GM21390 (cell line): Measurements from ENCODE around the gene GRM4.

Source experiments
- ATAC-seq: cut with Tn5 transposase; IDR thresholded peaks from one replicate; pipeline ENCODE4 v1.9.1; 2021; ENCODE audit not compliant: unreplicated experiment

GRM4 gene

GRCh38 chr6:34110610-34111009 lies 35.3 kb downstream of the GRM4 start:
- ATAC-seq = no peak

GRCh38 chr6:34108176-34108575 lies 37.7 kb downstream of the GRM4 start:
- no peak for ATAC-seq

- no peak for ATAC-seq
Measured at GRCh38 chr6:34106900-34107299, 39.0 kb downstream of the GRM4 start.

GRCh38 chr6:34106421-34106820 lies 39.5 kb downstream of the GRM4 start:
- ATAC-seq = no peak

- ATAC-seq = no peak
Measured at GRCh38 chr6:34104628-34105027, 41.3 kb downstream of the GRM4 start.

DNA sequence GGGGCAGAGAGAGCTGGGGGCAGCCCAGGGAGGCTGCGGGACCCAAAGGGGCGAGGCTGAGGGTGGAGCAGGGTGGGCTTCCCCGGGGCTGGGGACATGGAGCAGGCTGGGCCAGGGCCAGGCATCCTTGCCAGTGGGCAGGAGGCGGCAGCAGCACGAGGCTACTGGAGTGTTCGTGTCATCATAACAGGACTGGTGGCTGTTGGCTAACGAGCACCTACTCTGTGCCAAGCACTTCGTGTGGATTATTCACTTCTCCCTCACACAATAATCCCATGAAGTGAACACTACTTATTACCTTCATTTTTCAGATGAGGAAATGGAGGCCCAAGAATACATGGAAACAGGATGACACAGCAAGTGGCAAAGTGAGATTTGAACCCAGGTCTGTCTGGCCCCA lies 41.7 kb downstream of the GRM4 start:
- no peak for ATAC-seq

DNA sequence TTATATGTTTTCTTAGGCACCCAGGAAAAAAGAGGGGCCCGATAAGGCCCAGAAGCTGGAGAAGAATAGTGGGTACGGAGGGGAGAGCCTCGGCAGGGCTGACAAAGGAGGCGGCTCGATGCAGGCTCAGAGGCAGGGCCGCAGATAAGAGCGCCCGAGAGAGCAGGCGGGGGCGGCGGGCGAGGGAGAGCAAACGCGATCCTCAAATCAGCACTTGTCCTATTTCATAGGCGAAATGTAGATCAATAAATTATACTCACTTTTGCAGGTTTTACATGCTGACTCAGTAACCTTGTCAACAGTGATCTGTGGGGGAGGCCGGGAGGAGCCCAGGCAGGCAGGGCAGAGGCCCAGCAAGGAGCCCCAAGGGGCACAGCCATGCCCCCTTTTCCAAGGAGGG lies 42.6 kb downstream of the GRM4 start:
- ATAC-seq = no peak

- ATAC-seq = no peak
Measured at GRCh38 chr6:34102696-34103095, 43.2 kb downstream of the GRM4 start.

GRCh38 chr6:34102099-34102656 lies 43.7 kb downstream of the GRM4 start:
- ATAC-seq = no peak

- no peak for ATAC-seq
Measured at GRCh38 chr6:34100788-34101187, 45.1 kb downstream of the GRM4 start.

DNA sequence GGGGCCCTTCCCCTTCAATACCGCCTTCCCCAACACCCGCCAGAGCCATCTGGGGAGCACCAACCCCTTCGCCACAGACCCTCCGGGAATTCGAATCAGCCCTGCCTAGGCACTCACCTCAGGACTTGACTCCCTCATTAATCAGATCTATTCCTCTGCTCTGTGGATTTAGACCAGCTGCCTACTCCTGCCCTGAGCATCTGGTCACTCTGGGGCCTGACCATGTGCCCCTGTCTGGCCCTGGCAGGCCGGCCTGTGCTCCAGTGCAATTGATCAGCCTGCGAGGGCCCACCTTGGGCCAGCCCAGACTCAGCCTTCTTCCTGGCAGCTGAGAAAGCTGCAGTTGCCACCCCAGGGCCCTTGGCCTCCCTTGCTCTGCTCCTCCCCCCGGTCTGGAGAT lies 46.0 kb downstream of the GRM4 start:
- no peak for ATAC-seq

DNA sequence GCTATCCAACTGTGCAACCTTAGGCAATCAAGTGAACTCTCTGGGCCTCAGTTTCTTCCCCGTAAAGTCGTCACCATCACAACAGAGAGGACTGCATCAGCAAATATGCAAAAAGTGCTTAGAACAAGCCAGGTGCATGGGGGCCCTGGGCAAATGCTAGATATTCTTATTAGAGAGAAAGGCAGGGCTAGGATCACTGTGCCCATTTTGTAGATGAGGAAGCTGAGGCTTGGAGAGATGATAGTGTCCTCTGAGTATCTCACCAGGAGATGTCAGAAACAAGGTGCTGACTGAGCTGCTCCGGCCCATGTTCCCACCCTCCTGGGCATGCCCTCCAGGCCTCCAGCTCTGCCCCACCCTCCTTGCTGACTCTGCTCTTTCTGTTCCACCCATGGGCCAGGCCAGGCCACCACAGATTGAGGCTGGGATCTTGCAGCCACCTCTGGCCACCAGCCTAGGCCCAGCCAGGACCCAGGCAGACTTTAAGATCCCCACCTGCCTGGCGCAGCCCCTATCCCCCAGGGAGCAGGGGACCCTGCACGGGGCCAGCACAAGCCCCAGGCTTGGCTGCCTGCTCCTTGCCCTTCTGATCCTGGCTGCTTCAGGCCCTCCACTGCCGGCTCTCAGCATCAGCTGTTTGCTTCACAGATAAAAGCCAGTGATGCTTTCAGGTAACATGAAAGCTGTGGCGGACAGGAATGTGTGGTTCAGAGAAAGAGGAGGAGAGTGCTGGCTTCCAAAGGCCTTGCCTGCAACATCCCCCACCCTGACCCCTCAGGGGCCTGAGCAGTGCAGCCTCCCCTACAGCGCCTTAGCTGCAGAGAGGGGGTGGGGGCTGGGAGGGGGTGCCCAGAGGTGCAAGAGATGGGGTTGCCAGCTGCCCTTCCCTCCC lies 47.6 kb downstream of the GRM4 start:
- no peak for ATAC-seq

DNA sequence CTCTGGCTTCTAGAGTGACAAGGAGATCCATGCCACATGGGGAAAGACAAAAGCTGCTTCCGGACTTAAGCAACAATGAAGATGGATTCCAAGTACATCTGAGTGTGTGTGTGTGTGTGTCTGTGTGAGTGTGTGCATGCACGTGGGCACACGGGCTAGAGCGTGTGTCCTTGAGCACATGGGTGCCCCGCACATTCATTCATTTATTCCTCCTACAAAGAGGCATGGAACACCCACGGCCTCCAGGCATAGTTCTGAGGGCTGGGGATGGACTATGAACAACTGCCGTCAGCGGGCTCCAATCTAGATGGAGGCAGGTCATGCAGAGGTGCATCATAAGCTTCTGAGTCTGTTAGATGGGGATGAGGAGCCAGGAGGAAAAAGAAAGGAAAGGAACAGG lies 49.1 kb downstream of the GRM4 start:
- ATAC-seq = no peak

GRCh38 chr6:34096193-34096592 lies 49.7 kb downstream of the GRM4 start:
- no peak for ATAC-seq

GRCh38 chr6:34095741-34096140 lies 50.1 kb downstream of the GRM4 start:
- no peak for ATAC-seq

GRCh38 chr6:34095136-34095505 lies 50.8 kb downstream of the GRM4 start:
- ATAC-seq = no peak

DNA sequence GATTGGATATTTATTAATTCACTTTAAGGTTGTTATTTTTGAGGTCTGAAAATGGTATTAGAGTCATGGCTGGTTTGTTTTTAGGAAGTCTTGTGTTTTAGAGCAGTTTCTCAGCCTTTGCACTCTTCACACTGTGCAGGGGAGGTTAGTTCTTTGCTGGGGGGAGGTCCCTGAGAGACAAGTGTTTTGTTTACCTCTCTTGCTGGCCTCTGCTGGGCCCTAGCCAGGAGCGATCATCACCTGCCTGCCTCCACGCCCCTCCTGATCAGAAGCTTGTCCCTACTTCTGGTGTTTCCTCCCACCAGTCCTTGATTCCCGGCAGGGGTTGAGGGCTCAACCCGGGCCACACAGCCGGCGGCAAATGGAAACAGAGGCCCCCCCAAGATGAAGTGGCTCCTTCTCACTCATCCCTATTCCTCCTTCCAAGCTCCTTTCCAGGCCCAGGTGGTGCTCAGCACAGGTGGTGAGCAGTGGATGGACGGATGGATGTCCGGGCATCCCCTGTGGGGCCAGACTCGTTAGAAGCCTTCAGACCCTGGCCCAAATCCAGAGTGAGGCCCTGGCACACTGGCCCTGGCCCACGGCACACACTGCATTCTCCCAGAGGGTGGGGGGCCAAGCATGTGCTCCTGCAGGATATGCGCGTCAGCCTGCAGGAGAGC lies 51.3 kb downstream of the GRM4 start:
- no peak for ATAC-seq

DNA sequence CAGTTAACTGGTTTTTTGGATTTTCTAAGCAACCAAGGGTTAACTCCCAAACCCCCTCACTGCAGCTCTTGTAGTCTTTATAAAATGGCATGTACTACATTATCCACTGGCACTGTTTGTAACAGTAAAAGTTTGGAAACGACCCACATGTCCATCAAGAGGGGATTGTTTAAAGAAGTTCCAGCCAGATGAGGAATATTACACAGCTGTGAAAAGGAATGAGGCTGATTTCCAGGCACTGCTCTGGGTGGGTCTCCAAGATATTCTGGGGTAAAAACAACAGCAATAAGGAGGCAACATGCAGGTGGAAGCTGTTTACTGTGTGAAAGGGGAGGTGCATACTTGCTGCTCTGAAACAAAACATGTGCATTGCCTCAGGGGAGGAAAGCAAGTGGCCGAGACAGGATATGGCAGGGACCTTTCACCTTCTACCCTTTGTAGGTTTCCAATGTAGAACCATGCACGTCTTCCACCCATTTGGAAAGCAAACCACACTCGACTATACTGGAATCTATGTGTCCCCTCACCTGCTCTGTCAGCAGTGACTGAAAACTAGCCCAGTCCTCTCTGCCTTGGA lies 51.9 kb downstream of the GRM4 start:
- no peak for ATAC-seq

DNA sequence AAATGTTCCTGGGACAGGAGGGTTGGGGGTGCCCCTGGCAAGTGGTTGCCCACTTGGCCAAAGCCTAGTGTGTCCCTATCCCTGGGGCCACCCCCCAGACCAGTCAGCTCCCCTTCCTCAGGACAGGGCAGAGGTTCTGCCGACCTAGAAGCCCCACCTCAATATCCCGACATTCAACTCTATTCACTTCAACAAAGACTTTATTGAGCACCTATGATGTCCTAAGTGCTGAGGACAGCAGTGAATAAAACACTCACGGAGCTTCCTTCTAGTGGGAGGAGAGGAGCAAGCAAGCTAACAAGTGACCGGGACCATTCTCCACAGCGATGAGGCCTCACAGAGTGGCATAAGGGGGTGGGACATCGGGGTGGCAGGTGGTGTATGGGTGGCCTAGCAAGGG lies 52.7 kb downstream of the GRM4 start:
- no peak for ATAC-seq

DNA sequence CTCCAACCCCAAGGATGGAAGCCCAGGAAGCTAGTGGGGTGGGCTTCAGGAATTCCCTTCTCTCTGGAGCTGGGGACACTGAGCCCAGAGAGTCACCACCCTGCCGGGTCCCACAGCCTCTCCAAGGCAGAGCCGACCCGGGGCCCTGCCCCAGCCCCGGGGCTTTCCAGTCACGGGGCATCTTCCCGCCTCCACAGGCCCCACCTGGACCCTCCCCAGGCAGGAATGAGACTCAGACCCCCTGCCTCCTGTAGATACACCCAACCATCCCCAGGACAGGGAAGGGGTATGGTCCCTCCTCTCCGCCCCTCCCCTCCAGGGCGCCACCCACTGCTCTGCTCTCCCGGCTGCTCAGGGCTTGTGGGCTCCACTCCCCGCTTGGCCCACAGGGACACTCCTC lies 53.3 kb downstream of the GRM4 start:
- ATAC-seq = no peak

DNA sequence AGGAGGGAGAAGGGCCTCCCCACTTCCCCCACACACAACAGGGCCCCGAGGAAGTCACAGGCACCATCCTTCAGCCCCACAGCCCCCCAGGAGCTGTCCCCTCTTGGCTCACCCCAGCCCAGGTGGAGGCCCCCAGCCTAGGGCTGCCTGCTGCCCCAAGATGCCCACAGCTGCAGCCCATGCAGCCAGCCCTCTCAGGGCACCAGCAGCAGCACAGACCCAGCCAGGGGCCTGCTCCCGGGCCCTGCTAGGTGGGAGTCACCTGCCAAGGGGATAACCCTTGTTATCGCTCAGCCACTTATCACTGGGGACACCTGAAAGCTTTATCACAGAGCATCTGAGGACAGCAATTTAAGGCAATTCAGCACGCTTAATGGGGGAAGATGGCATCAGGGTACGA lies 55.0 kb downstream of the GRM4 start:
- ATAC-seq = no peak

DNA sequence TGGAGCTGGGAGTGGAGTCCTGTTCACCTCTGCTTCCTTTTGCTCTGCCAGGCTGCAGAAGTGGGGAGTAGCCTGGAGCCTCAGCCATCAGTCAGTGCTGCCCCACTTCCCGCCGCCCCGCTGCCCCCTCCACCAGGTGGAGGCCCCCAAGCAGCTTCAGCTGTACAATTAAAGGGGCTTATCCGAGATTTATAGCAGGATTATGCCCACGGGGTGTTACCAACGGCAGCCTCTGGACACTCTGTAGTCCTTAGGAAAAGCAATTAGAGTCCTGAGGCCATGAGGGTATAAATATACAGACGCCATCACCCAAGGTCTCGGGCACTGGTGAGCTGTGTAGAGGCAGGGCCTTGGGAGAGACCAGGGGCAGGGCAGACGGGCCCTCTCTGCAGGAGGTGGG lies 55.4 kb downstream of the GRM4 start:
- no peak for ATAC-seq
